GM12872 (cell line): ENCODE results near the gene ZNF799.

ENCODE experiments used
- TF ChIP-seq, protein P1 (sequence below): IDR thresholded peaks from 3 replicates; pipeline ENCODE4 v1.5.1; 2011; ENCODE audit warnings: low read depth, mild to moderate bottlenecking, low read length, moderate library complexity; ENCODE audit not compliant: insufficient read depth

The ZNF799 gene

DNA sequence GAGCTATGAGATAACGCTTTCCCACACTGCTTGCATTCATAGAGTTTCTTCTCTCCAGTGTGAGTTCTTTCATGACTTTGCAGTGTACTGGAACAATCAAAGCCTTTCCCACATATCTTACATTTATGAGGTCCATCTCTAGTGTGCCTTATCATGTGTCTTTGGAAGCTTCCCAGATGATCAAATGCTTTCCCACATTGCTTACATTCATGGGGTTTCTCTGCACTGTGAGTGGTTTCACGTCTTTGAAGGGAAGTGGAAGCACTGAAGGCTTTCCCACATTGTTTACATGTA is 20.7 kb downstream of the ZNF799 start:
- TF ChIP-seq, protein P1, sequence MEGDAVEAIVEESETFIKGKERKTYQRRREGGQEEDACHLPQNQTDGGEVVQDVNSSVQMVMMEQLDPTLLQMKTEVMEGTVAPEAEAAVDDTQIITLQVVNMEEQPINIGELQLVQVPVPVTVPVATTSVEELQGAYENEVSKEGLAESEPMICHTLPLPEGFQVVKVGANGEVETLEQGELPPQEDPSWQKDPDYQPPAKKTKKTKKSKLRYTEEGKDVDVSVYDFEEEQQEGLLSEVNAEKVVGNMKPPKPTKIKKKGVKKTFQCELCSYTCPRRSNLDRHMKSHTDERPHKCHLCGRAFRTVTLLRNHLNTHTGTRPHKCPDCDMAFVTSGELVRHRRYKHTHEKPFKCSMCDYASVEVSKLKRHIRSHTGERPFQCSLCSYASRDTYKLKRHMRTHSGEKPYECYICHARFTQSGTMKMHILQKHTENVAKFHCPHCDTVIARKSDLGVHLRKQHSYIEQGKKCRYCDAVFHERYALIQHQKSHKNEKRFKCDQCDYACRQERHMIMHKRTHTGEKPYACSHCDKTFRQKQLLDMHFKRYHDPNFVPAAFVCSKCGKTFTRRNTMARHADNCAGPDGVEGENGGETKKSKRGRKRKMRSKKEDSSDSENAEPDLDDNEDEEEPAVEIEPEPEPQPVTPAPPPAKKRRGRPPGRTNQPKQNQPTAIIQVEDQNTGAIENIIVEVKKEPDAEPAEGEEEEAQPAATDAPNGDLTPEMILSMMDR = no peak

DNA sequence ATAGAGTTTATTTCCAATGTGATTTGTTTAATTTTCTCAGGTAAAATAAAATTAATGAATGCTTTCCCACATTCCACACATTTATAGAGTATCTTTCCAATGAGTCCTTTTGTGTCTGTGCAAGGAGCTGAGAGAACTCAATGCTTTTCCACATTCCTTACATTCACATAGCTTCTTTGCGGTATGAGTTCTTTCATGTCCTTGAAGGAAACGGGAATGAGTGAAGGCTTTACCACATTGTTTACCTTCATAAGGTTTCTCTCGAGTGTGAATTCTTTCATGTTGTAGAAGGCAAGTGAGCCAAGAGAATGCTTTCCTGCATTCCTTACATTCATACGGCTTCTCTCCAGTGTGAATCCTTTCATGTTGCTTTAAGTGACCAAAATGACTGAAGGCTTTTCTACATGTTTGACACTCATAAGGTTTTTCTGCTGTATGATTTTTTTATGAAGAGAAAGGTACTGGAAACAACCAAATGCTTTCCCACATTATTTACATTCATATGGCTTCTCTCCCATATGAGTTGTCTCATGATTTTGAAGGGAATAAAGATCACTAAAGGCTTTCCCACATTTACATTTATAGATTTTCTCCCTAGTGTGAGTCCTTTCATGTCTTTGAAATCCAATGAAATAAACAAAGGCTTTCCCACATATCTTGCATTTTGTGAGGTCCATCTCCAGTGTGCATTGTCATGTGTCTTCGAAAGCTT is 21.2 kb downstream of the ZNF799 start:
- TF ChIP-seq, protein P1 = no peak

DNA sequence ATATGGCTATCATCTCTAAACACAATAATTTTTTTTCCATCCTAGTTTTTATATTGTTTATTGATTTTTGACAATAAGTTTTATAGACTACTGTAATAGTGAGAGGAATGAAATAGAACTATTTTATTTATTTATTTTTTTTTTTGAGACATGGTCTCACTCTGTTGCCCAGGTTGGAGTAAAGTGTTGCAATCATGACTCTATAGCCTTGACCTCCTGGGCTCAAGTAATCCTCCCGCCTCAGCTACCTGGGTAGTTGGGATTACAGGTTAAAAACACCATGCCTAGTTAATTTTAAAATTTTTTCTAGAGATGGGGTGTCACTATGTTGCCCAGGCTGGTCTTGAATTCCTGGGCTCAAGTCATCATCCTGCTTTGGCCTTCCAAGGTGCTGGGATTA is 27.0 kb downstream of the ZNF799 start:
- TF ChIP-seq, protein P1 = no peak

DNA sequence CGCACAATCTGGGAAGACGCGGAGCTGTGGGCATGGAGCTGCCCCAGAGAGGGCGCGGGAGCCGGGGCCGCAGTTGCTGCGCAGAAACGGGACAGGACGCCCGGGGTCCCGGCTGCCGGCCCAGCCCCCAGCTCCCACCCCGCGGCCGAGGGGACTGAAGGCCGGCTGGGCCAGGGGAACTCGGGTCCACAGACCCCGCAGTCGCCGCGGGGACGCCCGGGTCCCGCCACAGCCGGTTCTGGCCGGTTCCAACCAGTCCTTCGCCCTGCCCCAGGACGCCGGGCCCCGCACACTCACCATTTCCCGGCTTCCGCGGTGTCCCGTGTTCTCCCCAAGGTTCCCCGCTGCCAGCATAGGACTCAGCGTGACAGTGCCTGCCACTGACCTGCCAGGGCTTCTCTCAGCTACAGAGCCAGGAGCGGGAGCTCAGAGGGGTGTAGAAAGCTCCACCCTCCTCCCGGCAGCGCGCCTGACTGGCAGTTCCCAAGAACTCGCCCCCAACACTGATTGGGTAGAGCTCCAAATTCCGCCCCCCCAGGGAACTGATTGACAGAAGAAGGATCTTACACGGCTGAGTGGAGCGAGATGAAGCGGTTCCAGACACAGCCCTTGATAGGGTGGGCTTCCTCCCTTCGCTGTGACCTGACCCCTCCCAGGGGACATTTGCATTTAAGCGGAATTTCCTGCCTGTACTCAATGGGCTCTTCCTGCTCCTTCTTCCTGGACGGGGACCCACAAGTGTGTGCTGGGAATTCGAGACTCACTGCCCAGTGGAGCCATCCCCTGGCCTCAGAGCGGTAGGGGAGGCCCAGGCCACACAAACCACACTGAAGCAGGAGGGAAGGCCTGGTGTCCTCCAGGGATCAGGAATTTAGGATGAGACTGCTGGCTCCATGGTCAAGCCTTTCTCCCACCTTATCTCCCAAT is 35.6 kb downstream of the ZNF799 start, which contains the start of gene ZNF442:
ZNF442 (minus strand) TSS at position 448 of the 927 bp plus-strand sequence. CDS start 2,052 bp downstream, outside the sequence.
- TF ChIP-seq, protein P1 = peak; percentile 48

DNA sequence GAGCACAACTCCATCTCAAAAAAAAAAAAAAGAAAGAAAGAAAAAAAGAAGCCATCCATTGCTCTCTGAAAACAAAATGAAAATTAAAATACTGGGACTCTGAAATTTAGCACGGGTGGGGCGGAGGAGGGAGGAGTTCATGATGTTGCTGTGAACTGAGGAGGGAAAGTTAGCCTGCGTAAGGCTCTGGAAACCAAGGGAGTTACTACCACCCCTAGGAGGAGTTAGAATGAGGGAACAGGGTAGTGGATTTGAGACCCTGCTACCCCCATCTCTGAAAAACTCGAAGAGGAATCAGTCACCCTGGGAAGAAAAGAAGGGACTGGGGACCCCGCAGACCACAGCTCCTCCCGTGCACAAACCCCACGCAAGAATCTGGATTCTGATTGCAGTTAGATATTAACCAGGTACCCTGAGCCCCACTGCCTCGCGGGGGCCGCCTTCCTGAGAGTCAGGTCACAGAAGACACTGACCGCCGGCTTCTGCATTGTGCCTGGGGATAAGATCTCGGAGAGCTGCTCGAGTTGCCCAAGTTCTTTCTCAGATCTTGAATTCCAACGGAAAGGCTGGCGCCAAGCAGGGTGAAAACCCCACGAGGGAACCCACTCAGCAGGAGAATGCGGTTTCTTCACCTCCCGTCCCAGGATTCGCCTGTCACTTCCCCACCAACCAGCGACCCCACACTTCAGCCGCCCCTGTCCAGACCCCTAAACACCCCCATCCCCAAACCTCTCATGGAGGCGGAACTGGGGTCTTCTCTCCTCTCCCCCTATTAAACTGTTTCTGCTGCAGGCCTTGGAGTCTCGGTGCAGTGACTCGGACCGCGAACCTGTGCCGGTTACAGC is 36.5 kb downstream of the ZNF799 start:
- TF ChIP-seq, protein P1 = no peak

DNA sequence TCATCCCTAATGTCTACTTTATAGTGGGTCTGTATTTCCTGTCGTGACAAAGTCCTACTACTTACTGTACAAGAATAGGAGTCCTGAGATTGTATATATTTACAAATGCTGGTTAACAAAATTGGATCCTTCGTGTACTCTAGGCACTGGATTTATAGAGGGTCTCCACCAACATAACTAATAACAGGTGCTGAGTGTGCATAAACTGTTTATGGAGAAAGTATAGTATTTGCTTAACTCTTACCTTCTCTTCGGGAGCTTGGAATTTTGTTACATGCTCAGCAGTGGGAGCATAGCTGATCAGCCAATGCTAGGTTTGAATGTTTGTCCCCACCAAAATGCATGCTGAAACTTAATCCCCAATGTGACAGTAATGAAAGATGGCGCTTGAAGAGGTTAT is 47.7 kb downstream of the ZNF799 start:
- TF ChIP-seq, protein P1 = no peak

DNA sequence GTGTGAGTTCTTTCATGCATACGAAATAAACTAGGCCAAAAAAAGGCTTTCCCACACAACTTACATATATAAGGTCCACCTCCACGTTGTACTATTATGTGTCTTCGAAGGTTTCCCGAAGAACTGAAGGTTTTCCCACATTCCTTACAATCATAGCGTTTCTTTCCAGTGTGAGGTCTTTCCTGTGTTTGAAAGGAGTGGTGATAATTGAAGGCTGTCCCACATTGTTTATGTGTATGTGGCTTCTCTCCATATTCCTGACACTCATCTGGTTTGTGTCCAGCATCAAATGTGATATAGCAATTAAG is 50.2 kb downstream of the ZNF799 start:
- TF ChIP-seq, protein P1 = no peak
